Prostate gland (tissue), 2 donors: ENCODE measurements around the gene PMFBP1.

Source experiments
- POLR2A ChIP-seq: fragments of 450-650 bp; IDR thresholded peaks from one replicate; pipeline ENCODE4 v1.6.1; 2016; ENCODE audit warnings: antibody characterized with exemption, mild to moderate bottlenecking
- TF ChIP-seq, protein P1 (sequence below), 4 experiments: fragments of 200-600 bp in 2 of 4; fragments of 450-650 bp in 2 of 4; sonication (generic) in 2 of 4; IDR thresholded peaks; 1 replicate in 3 of 4; 2 replicates in 1 of 4; pipeline ENCODE4 v1.5.1; 2016 to 2019; ENCODE audit warnings: antibody characterized with exemption in 4 of 4, mild to moderate bottlenecking in 2 of 4, moderate library complexity in 2 of 4

DNA sequence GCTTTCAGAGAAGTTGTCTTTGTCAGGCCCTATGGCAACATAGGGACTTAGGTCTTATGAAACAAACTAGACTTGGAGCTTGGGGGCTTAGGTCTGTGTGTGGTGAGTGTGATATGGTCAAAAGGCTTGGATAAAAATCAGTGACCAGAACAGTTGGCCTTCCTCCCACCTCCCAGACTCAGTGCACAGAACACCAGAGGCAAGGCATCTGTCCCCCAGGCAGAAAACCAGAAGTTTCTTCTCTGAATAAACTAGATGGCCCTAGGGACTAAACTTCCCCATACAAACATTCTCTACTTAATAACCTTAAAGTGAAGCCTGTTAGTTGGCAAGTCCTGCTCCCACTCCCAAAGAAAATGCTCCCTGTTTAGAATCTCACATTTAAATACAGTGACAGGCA is 39.2 kb upstream of the PMFBP1 start:
- TF ChIP-seq, protein P1, sequence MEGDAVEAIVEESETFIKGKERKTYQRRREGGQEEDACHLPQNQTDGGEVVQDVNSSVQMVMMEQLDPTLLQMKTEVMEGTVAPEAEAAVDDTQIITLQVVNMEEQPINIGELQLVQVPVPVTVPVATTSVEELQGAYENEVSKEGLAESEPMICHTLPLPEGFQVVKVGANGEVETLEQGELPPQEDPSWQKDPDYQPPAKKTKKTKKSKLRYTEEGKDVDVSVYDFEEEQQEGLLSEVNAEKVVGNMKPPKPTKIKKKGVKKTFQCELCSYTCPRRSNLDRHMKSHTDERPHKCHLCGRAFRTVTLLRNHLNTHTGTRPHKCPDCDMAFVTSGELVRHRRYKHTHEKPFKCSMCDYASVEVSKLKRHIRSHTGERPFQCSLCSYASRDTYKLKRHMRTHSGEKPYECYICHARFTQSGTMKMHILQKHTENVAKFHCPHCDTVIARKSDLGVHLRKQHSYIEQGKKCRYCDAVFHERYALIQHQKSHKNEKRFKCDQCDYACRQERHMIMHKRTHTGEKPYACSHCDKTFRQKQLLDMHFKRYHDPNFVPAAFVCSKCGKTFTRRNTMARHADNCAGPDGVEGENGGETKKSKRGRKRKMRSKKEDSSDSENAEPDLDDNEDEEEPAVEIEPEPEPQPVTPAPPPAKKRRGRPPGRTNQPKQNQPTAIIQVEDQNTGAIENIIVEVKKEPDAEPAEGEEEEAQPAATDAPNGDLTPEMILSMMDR (IDR thresholded peaks at IDR 0.05), result no peak
- TF ChIP-seq POLR2A, result no peak
